Fibroblast of the conjunctiva (primary cell): ENCODE data around the gene ZNF683.
"Not testable (repeated sequence)": the region's sequence is repeated elsewhere in the genome, so short reads cannot be mapped to it uniquely, and the experiment has no call there.

Experiments used
- DNase-seq: peaks from one replicate; pipeline ENCODE4 v3.0.0-alpha.2; 2010; ENCODE audit warnings: low read depth

The ZNF683 gene

GRCh38 chr1:26385063-26385462 lies 12.5 kb upstream of the ZNF683 start:
- not testable (repeated sequence) for DNase-seq

GRCh38 chr1:26384076-26384475 lies 11.5 kb upstream of the ZNF683 start:
- no peak for DNase-seq

DNA sequence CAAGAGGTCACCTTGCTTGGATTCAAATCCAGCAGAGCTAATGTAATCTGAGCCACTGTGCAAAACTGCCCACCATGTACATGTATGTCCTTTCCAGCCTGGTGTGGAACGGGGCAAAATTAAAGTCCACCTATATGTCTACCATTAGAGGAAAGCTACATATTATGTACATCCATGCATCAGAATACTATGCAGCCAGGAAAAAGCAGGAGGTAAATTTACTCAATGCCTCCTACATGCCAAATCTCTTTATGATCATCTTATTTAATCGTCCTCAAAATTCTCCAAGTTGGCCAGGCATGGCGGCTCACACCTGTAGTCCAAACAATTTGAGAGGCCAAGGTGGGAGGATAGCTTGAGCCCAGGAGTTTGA lies 6.3 kb upstream of the ZNF683 start:
- DNase-seq: no peak

- DNase-seq: peak; percentile 95
Measured at GRCh38 chr1:26378088-26378878, 5.7 kb upstream of the ZNF683 start.

- DNase-seq: no peak
Measured at GRCh38 chr1:26376050-26376449, 3.5 kb upstream of the ZNF683 start.

GRCh38 chr1:26375081-26375480 lies 2.5 kb upstream of the ZNF683 start:
- DNase-seq: no peak

- not testable (repeated sequence) for DNase-seq
Measured at GRCh38 chr1:26374361-26374760, 1.8 kb upstream of the ZNF683 start.

- no peak for DNase-seq
Measured at GRCh38 chr1:26373789-26374188, 1.2 kb upstream of the ZNF683 start.

- no peak for DNase-seq
Measured at GRCh38 chr1:26373281-26373680, 731 bp upstream of the ZNF683 start.

- no peak for DNase-seq
Measured at GRCh38 chr1:26372039-26372438, 511 bp downstream of the ZNF683 start.

DNA sequence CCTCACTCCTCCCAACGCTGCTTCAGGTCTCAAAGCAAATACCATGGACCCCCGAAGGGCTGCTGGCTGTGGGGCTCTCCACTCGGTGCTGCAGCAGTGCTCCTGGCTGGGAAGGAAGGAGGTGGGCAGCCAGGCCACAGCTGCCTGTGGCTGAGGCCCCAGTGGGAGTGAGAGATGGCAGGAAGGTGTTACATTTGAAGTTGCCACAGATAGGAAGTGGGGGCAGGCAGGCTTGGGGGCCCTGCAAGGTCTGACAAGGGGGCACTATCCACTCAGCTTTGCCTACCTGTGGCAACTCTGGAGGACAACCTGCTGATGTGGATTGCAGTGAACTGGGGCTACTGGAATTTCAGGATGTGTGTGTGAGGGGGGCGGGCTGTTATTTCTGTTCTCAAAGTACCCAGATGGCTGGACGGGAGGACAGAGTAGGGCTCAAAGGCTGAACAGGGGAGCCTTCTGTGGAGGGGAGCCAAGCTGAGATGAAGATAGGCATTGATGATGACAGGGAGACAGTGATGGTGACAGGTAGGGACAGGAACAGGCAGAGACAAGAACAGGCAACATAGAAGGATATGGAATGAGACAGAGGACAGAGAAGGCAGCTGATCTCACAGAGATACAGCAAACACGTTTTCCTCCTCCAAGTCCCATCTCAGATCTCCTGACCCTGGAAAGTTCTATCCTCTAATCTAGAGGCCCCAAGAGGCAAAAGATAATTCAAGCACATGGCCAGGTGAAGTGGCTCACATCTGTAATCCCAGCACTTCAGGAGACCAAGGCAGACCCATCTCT lies 1.8 kb downstream of the ZNF683 start:
- DNase-seq: no peak

DNA sequence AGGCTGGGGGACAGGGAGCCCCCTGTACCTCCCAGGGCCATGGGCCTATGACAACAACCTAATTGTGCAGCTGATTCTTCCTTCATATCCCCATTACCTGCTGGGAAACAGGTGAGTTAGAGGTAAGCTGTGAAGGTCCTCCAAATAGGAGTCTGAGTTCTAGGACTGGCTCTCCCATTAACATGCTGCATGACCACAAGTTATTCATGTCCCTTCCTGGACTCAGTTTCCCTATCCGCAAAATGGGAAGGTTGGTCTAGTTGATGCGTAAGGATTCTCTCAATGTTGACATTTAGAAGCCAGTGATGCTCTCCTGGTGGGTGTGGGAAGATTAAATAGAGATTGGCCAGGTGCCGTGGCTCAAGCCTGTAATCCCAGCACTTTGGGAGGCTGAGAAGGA lies 4.1 kb downstream of the ZNF683 start:
- no peak for DNase-seq

DNA sequence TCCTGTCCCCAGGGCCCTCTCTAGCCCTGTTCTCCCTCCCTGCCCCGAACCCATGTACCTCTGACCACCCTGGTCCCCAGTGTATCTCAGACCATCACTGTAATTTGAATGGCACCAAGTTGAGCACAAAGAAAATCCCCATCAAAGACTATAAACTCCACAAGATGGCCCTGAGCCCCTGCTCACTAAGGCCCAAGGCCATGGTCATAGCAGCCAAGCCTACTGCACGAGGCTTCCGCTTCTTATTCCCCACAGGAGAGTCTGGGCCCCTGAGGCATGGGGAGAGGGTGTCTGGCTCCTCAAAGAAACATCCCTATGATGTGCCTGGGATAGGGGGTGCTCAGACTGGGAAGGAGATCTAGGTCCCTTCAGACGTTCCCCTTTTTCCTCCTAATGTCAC lies 4.5 kb downstream of the ZNF683 start:
- DNase-seq: no peak

GRCh38 chr1:26367441-26367840 lies 5.1 kb downstream of the ZNF683 start:
- no peak for DNase-seq

- no peak for DNase-seq
Measured at GRCh38 chr1:26364956-26365355, 7.6 kb downstream of the ZNF683 start.

GRCh38 chr1:26363549-26364448 lies 8.8 kb downstream of the ZNF683 start:
- DNase-seq: peak; percentile 37

GRCh38 chr1:26362331-26362730 lies 10.2 kb downstream of the ZNF683 start:
- no peak for DNase-seq

GRCh38 chr1:26361605-26362122 lies 10.9 kb downstream of the ZNF683 start:
- no peak for DNase-seq

DNA sequence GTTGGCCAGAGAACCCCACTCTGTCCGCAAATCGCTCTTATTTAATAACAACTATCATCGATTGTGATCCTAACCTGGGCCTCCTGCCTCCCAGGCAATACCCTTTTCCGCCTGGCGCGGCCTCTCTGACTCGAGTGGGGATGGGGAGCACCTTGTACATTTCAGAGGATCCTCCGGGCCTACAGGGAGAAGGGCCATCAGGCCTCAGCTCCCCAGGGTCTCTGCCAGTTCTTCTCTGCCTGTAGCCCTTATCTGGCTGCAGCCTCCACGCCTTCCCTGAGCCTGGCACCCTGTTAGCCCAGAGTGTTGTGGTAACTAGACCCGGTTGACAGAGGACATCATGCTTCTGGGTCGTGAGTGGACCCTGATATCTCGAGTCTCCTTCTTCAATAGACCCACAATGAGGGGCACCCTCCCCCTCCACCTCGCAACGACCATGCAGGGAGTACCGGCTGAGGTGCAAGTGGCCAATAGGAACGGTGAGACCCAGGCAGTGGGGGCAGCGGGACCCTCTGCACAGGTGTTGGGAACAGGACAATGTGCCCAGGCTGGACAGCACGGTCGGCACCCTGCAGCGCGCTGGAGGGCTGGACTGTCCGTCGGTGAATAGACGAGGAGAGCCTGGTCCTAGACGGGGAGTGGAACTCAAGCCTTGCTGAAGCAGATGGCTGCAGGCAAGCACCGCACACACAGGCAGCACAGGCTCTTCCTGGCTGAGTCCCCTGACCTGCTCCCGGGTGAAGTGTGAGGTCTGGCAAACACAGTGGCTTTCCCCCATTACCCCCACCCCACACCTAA lies 11.5 kb downstream of the ZNF683 start:
- no peak for DNase-seq

DNA sequence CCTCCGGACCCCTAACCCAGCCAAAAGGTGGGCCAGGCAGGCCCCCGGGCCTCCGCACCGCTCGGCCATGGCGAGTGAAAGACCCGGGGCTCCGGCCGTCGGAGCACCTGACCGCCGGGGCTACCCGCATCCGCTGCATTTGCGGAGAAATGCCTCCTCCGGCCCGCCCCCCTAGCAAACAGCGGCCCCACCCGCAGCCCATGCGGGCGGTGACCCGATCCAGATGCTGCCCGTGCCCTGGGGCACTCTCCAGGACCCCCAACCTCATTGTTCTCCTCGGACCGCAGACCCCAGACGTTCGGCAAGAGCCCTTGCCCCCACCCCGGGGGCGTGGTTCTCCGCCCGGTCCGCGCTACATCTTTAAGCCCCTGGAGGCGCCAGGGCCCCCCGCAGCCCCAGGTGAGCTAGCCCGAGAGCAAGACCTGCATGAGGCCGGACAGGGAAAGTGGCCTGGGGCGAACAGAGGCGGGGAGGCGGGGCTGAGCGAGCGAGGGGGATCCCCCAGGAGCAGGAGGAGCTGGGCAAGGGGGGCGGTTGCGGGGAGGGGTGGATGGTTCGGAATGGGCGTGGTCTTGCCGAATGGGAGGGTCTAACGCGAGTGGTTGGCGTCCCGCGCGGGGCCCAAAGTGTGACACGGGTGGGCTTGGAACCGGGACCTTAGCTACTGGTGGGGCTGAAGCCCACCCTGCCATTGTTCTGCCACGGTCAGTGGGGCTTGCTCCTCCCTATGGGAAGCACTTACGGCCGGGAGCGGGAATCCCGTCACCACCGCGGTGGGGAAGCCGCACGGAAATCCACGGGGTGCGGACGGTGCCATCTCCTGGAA lies 12.4 kb downstream of the ZNF683 start:
- DNase-seq: no peak
